Epithelial cell of prostate (primary cell): ENCODE data around the gene PSMC5.
"Not testable (repeated sequence)": the region's sequence is repeated elsewhere in the genome, so short reads cannot be mapped to it uniquely, and the experiment has no call there.

Source experiments
- DNase-seq: peaks from one replicate; pipeline ENCODE4 v3.0.0-alpha.2; 2011; ENCODE audit warnings: low read depth, low spot score
- H3K27ac ChIP-seq: fragments of 450-650 bp; 2 replicates; pipeline ENCODE4 v1.5.1; 2017; ENCODE audit warnings: mild to moderate bottlenecking

The PSMC5 gene

GRCh38 chr17:63827002-63827800, at the start of gene PSMC5, which contains the start of gene FTSJ3:
PSMC5 (plus strand) TSS chr17:63827431; CDS start chr17:63827491, 60 bp downstream.
FTSJ3 (minus strand) TSS chr17:63827663; CDS start chr17:63826902, 761 bp downstream.
- peak; percentile 74 for DNase-seq

GRCh38 chr17:63780507-63780906, 46.7 kb upstream of the PSMC5 start:
- H3K27ac ChIP-seq = peak overlapping the region; percentile 61
- peak; percentile 73 for DNase-seq

More at GRCh38 chr17:63827002-63827800, at the start of gene PSMC5, which contains the start of gene FTSJ3:
- peak within 1 kb of the TSS; percentile 85 for H3K27ac ChIP-seq

GRCh38 chr17:63780928-63781327, 46.3 kb upstream of the PSMC5 start:
- peak overlapping the region; percentile 61 for H3K27ac ChIP-seq
- DNase-seq = no peak

GRCh38 chr17:63783522-63783921, 43.7 kb upstream of the PSMC5 start:
- DNase-seq = no peak
- peak overlapping the region; percentile 94 for H3K27ac ChIP-seq

- peak overlapping the region; percentile 94 for H3K27ac ChIP-seq
- peak; percentile 64 for DNase-seq
Observed at GRCh38 chr17:63785556-63785955, 41.7 kb upstream of the PSMC5 start.

- DNase-seq = no peak
- peak overlapping the region; percentile 94 for H3K27ac ChIP-seq
Observed at GRCh38 chr17:63786117-63786516, 41.1 kb upstream of the PSMC5 start.

- peak; percentile 92 for DNase-seq
- H3K27ac ChIP-seq = peak overlapping the region; percentile 94
Observed at GRCh38 chr17:63786971-63787711, 40.1 kb upstream of the PSMC5 start.

- peak overlapping the region; percentile 48 for H3K27ac ChIP-seq
- DNase-seq = no peak
Observed at GRCh38 chr17:63790057-63790456, 37.2 kb upstream of the PSMC5 start.

GRCh38 chr17:63792055-63792729, 35.0 kb upstream of the PSMC5 start:
- peak overlapping the region; percentile 48 for H3K27ac ChIP-seq
- DNase-seq = no peak

GRCh38 chr17:63796375-63796774, 30.9 kb upstream of the PSMC5 start:
- not testable (repeated sequence) for H3K27ac ChIP-seq, DNase-seq

GRCh38 chr17:63798572-63799106, 28.6 kb upstream of the PSMC5 start:
- DNase-seq = no peak
- H3K27ac ChIP-seq = no peak overlapping the region

GRCh38 chr17:63800783-63801182, 26.4 kb upstream of the PSMC5 start:
- DNase-seq = no peak
- no peak overlapping the region for H3K27ac ChIP-seq

GRCh38 chr17:63804328-63804727, 22.9 kb upstream of the PSMC5 start:
- no peak for DNase-seq
- H3K27ac ChIP-seq = no peak overlapping the region

GRCh38 chr17:63805591-63805990, 21.6 kb upstream of the PSMC5 start:
- no peak for DNase-seq
- no peak overlapping the region for H3K27ac ChIP-seq

GRCh38 chr17:63809970-63810369, 17.3 kb upstream of the PSMC5 start:
- no peak for DNase-seq
- H3K27ac ChIP-seq = no peak overlapping the region

GRCh38 chr17:63816123-63816522, 11.1 kb upstream of the PSMC5 start:
- no peak for DNase-seq
- no peak overlapping the region for H3K27ac ChIP-seq

- no peak for DNase-seq
- H3K27ac ChIP-seq = no peak overlapping the region
Observed at GRCh38 chr17:63816669-63817068, 10.6 kb upstream of the PSMC5 start.

GRCh38 chr17:63817736-63818385, 9.4 kb upstream of the PSMC5 start:
- DNase-seq = no peak

GRCh38 chr17:63819131-63819530, 8.1 kb upstream of the PSMC5 start:
- H3K27ac ChIP-seq = no peak overlapping the region
- no peak for DNase-seq

More at GRCh38 chr17:63817736-63818385, 9.4 kb upstream of the PSMC5 start:
- no peak overlapping the region for H3K27ac ChIP-seq
